ENCODE results near the gene PHLPP1. TPM values are rescaled to one million over a fixed set of nuclear protein-coding genes. Genes with fewer than 3 reads are reported as not detected.

The PHLPP1 gene
- total RNA-seq, 2 donors from 2014 or later: 22.1 to 24.2 TPM

DNA sequence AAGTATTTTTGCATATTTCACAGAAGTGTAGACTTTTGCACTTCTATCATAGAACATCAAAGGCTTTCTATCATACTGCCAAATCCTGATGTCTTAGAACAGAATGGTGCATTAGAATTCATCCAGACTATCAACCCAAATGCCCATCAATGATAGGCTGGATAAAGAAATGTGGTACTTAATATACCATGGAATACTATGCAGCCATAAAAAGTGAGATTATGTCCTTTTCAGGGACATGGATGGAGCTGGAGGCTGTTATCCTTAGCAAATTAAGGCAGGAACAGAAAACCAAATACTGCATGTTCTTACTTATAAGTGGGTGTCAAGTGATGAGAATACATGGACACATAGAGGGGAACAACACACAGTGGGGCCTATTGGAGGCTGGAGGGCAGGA, 150.2 kb downstream of the PHLPP1 start:
- H3K9me3 ChIP-seq: no peaks in the 10 kb centered on the region
- no peak overlapping the region for H3K4me3 ChIP-seq
- no peak overlapping the region for H3K9ac ChIP-seq (ENCODE audit: low read depth in 2 of 2, low read length in 2 of 2)
- H3K27me3 ChIP-seq: no peaks in the 10 kb centered on the region
- TF ChIP-seq, protein P1, sequence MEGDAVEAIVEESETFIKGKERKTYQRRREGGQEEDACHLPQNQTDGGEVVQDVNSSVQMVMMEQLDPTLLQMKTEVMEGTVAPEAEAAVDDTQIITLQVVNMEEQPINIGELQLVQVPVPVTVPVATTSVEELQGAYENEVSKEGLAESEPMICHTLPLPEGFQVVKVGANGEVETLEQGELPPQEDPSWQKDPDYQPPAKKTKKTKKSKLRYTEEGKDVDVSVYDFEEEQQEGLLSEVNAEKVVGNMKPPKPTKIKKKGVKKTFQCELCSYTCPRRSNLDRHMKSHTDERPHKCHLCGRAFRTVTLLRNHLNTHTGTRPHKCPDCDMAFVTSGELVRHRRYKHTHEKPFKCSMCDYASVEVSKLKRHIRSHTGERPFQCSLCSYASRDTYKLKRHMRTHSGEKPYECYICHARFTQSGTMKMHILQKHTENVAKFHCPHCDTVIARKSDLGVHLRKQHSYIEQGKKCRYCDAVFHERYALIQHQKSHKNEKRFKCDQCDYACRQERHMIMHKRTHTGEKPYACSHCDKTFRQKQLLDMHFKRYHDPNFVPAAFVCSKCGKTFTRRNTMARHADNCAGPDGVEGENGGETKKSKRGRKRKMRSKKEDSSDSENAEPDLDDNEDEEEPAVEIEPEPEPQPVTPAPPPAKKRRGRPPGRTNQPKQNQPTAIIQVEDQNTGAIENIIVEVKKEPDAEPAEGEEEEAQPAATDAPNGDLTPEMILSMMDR (IDR thresholded peaks at IDR 0.05): no peak
- no peak overlapping the region for H3K27ac ChIP-seq
- DNase-seq: no peak
- H3K36me3 ChIP-seq: no peaks in the 10 kb centered on the region
- no peaks in the 10 kb centered on the region for H3K4me1 ChIP-seq
- intact Hi-C loops (cut with DNase I): no loop called here

DNA sequence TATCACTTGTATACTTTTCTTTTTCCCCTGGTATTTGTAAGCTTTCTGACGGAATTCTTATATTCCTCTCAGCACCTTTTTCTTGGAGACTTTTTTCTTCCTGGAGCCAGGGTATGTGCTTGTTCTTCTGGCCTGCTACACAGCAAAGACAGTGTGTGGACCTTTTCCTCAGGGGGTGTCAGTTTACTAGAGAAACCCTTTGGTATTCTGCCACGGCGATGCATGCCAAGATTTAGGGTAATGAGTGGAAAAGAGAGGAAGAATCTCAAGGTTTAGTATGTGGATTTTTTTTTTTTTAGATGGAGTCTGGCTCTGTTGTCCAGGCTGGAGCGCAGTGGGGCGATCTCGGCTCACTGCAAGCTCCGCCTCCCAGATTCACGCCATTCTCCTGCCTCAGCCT, 152.2 kb downstream of the PHLPP1 start:
- H3K9ac ChIP-seq (ENCODE audit: low read depth in 2 of 2, low read length in 2 of 2): no peak overlapping the region
- H3K9me3 ChIP-seq: no peaks in the 10 kb centered on the region
- H3K27me3 ChIP-seq: no peaks in the 10 kb centered on the region
- TF ChIP-seq, protein P1 (IDR thresholded peaks at IDR 0.05): no peak
- H3K4me1 ChIP-seq: no peaks in the 10 kb centered on the region
- intact Hi-C loops (cut with DNase I): no loop called here
- no peaks in the 10 kb centered on the region for H3K36me3 ChIP-seq
- H3K27ac ChIP-seq: no peak overlapping the region
- DNase-seq: no peak
- H3K4me3 ChIP-seq: no peak overlapping the region

GRCh38 chr18:62868645-62869044, 153.3 kb downstream of the PHLPP1 start:
- DNase-seq: no peak
- Histone ChIP-seq H3K27ac (no peak overlapping the region), H3K4me1 (no peaks in the 10 kb centered on the region), H3K27me3 (no peaks in the 10 kb centered on the region), H3K36me3 (no peaks in the 10 kb centered on the region), H3K9me3 (no peaks in the 10 kb centered on the region), H3K4me3 (no peak overlapping the region), H3K9ac (ENCODE audit: low read depth in 2 of 2, low read length in 2 of 2) (no peak overlapping the region)
- intact Hi-C loops (cut with DNase I): no loop called here
- TF ChIP-seq, protein P1 (IDR thresholded peaks at IDR 0.05): no peak

GRCh38 chr18:62870643-62871042, 155.3 kb downstream of the PHLPP1 start:
- Histone ChIP-seq H3K27me3 (no peaks in the 10 kb centered on the region), H3K4me1 (no peaks in the 10 kb centered on the region), H3K27ac (no peak overlapping the region), H3K4me3 (no peak overlapping the region), H3K36me3 (no peaks in the 10 kb centered on the region), H3K9me3 (no peaks in the 10 kb centered on the region), H3K9ac (ENCODE audit: low read depth in 2 of 2, low read length in 2 of 2) (no peak overlapping the region)
- intact Hi-C loops (cut with DNase I): no loop called here
- no peak for DNase-seq
- TF ChIP-seq, protein P1 (IDR thresholded peaks at IDR 0.05): no peak

GRCh38 chr18:62875323-62875722, 160.0 kb downstream of the PHLPP1 start:
- no peaks in the 10 kb centered on the region for H3K36me3 ChIP-seq
- no peak overlapping the region for H3K9ac ChIP-seq (ENCODE audit: low read depth in 2 of 2, low read length in 2 of 2)
- H3K27ac ChIP-seq: no peak overlapping the region
- no peaks in the 10 kb centered on the region for H3K9me3 ChIP-seq
- TF ChIP-seq, protein P1 (IDR thresholded peaks at IDR 0.05): no peak
- intact Hi-C loops (cut with DNase I): no loop called here
- DNase-seq: no peak
- H3K4me3 ChIP-seq: no peak overlapping the region
- H3K4me1 ChIP-seq: no peaks in the 10 kb centered on the region
- no peaks in the 10 kb centered on the region for H3K27me3 ChIP-seq

GRCh38 chr18:62876111-62876510, 160.8 kb downstream of the PHLPP1 start:
- TF ChIP-seq, protein P1 (IDR thresholded peaks at IDR 0.05): no peak
- Histone ChIP-seq H3K4me1 (no peaks in the 10 kb centered on the region), H3K9me3 (no peaks in the 10 kb centered on the region), H3K27ac (no peak overlapping the region), H3K9ac (ENCODE audit: low read depth in 2 of 2, low read length in 2 of 2) (no peak overlapping the region), H3K4me3 (no peak overlapping the region), H3K36me3 (no peaks in the 10 kb centered on the region), H3K27me3 (no peaks in the 10 kb centered on the region)
- DNase-seq: no peak
- intact Hi-C loops (cut with DNase I): no loop called here
